IMR-90 (cell line): Measurements from ENCODE around the gene MTHFS. TPM values are rescaled to one million over a fixed set of nuclear protein-coding genes. Genes with fewer than 3 reads are reported as not detected.

Experiments
- ATAC-seq: fragments of 200-7000 bp; cut with Tn5 transposase; 2 replicates; pipeline ENCODE4 v1.9.1; 2020; ENCODE audit warnings: low read depth, mild to moderate bottlenecking, moderate library complexity
- BruUV-seq: library from RNA; stranded (reverse); fragments of 400-500 nt; replicated peaks from 2 replicates; lab custom pipeline; 2021; lab: Mats Ljungman, UMichigan
- CTCF ChIA-PET: fragments of 300-600 bp; formaldehyde crosslinking; extraction: SDS; loops from one replicate; lab custom pipeline; 2021; ENCODE audit warnings: antibody characterized with exemption; lab: Yijun Ruan, JAX
- POLR2A ChIA-PET: fragments of 300-600 bp; sonication (Branson Sonifier 250); formaldehyde crosslinking; loops from one replicate; lab custom pipeline; 2022; ENCODE audit warnings: antibody characterized with exemption; ENCODE audit not compliant: unreplicated experiment; lab: Charles Lee
- DNase-seq: peaks from one replicate; pipeline ENCODE4 v3.0.0; 2013
- H2AFZ ChIP-seq: replicated peaks from 2 replicates; pipeline ENCODE3; 2013; ENCODE audit warnings: low read length, mild to moderate bottlenecking; ENCODE audit not compliant: poor library complexity
- H2AK5ac ChIP-seq: 2 replicates; pipeline ENCODE4 v1.6.1; 2013; ENCODE audit warnings: low read depth, low read length, inconsistent platforms
- H2AK9ac ChIP-seq: replicated peaks from 2 replicates; pipeline ENCODE3; 2013; ENCODE audit warnings: mild to moderate bottlenecking, low read depth, low read length, moderate library complexity; ENCODE audit not compliant: poor library complexity
- H2BK120ac ChIP-seq: 2 replicates; pipeline ENCODE4 v1.6.1; 2013; ENCODE audit warnings: low read depth, low read length, inconsistent platforms
- H2BK15ac ChIP-seq: 3 replicates; pipeline ENCODE4 v1.6.1; 2013; ENCODE audit warnings: low read depth, low read length, inconsistent platforms
- H2BK20ac ChIP-seq: 2 replicates; pipeline ENCODE4 v1.6.1; 2013; ENCODE audit warnings: low read depth, mild to moderate bottlenecking, inconsistent platforms, low read length, moderate library complexity
- H2BK5ac ChIP-seq: 2 replicates; pipeline ENCODE4 v1.6.1; 2013; ENCODE audit warnings: mild to moderate bottlenecking, low read depth, low read length, inconsistent platforms; ENCODE audit not compliant: poor library complexity, severe bottlenecking
- H3K14ac ChIP-seq: replicated peaks from 2 replicates; pipeline ENCODE4 v1.6.1; 2013; ENCODE audit warnings: low read depth, low read length, inconsistent platforms
- H3K18ac ChIP-seq: 2 replicates; pipeline ENCODE4 v1.6.1; 2013; ENCODE audit warnings: low read depth, low read length, control low read depth
- H3K23ac ChIP-seq: 2 replicates; pipeline ENCODE4 v1.6.1; 2013; ENCODE audit warnings: low read depth, low read length, inconsistent platforms
- H3K27ac ChIP-seq: 2 replicates; pipeline ENCODE4 v1.5.1; 2013; ENCODE audit warnings: mild to moderate bottlenecking, control low read depth, low read length; ENCODE audit not compliant: insufficient read depth
- H3K27me3 ChIP-seq: 2 replicates; pipeline ENCODE4 v1.6.1; 2013; ENCODE audit warnings: low read length; ENCODE audit not compliant: control insufficient read depth, insufficient read depth
- H3K36me3 ChIP-seq: 2 replicates; pipeline ENCODE4 v1.6.1; 2013; ENCODE audit warnings: low read length, mixed read lengths; ENCODE audit not compliant: control insufficient read depth, insufficient read depth
- H3K4ac ChIP-seq: 2 replicates; pipeline ENCODE4 v1.6.1; 2013; ENCODE audit warnings: low read depth, low read length, inconsistent platforms
- H3K4me1 ChIP-seq: 2 replicates; pipeline ENCODE4 v1.6.1; 2013; ENCODE audit warnings: low read length, mixed read lengths; ENCODE audit not compliant: control insufficient read depth, insufficient read depth
- H3K4me2 ChIP-seq: 2 replicates; pipeline ENCODE4 v1.6.1; 2013; ENCODE audit warnings: low read depth, mild to moderate bottlenecking, control low read depth, low read length, moderate library complexity
- H3K4me3 ChIP-seq: 2 replicates; pipeline ENCODE4 v1.5.1; 2013; ENCODE audit warnings: low read depth, mild to moderate bottlenecking, control low read depth, low read length, moderate library complexity; ENCODE audit not compliant: insufficient read depth
- H3K56ac ChIP-seq: 2 replicates; pipeline ENCODE4 v1.6.1; 2013; ENCODE audit warnings: low read length, inconsistent platforms; ENCODE audit not compliant: insufficient read depth; ENCODE audit errors: extremely low read depth
- H3K79me1 ChIP-seq, 2 experiments: 2 replicates each; pipeline ENCODE4 v1.6.1; 2013; ENCODE audit warnings: low read length in 2 of 2, inconsistent platforms in 1 of 2, low read depth in 1 of 2
- H3K9ac ChIP-seq: 2 replicates; pipeline ENCODE4 v1.6.1; 2013; ENCODE audit warnings: low read depth, low read length, control low read depth
- H3K9me1 ChIP-seq: 2 replicates; pipeline ENCODE4 v1.6.1; 2013; ENCODE audit warnings: low read length, inconsistent platforms; ENCODE audit not compliant: insufficient read depth
- H3K9me3 ChIP-seq: 2 replicates; pipeline ENCODE4 v1.6.1; 2013; ENCODE audit warnings: low read length; ENCODE audit not compliant: control insufficient read depth, insufficient read depth
- H4K20me1 ChIP-seq: 2 replicates; pipeline ENCODE4 v1.6.1; 2013; ENCODE audit warnings: low read length, inconsistent platforms; ENCODE audit not compliant: insufficient read depth
- H4K5ac ChIP-seq: 2 replicates; pipeline ENCODE4 v1.6.1; 2013; ENCODE audit warnings: mild to moderate bottlenecking, low read depth, low read length, control low read depth
- H4K8ac ChIP-seq, 2 experiments: 2 replicates each; pipeline ENCODE4 v1.6.1; 2013; ENCODE audit warnings: low read depth in 2 of 2, low read length in 2 of 2, control low read depth in 1 of 2, inconsistent platforms in 1 of 2
- H4K91ac ChIP-seq: 2 replicates; pipeline ENCODE4 v1.6.1; 2013; ENCODE audit warnings: low read depth, low read length, inconsistent platforms; ENCODE audit not compliant: insufficient read depth
- CEBPB ChIP-seq: IDR thresholded peaks from 2 replicates; pipeline ENCODE4 v1.6.1; 2012; ENCODE audit warnings: low read depth, low read length, improper control_type of control experiment
- POLR2A ChIP-seq: IDR thresholded peaks from 2 replicates; pipeline ENCODE4 v1.6.1; 2012; ENCODE audit warnings: mild to moderate bottlenecking, low read depth, low read length
- RAD21 ChIP-seq: IDR thresholded peaks from 2 replicates; pipeline ENCODE4 v1.6.1; 2012; ENCODE audit warnings: low read length, improper control_type of control experiment
- WGBS, 2 experiments: methylation state at CpG; one replicate each; pipeline versions ENCODE4 v1.1.5 to v1.1.7; 2013; ENCODE audit warnings: missing lambda C conversion rate in 2 of 2; ENCODE audit not compliant: insufficient read length in 1 of 2; ENCODE audit errors: extremely low coverage in 2 of 2; 5-methylcytosine and 5-hydroxymethylcytosine counted together
- dilution Hi-C: fragments of 300-500 bp; cut with HindIII; formaldehyde crosslinking; loops from one replicate; pipeline ENCODE4 v1.14.3; 2018; ENCODE audit warnings: low sequenced_read_pairs; ENCODE audit not compliant: unreplicated experiment
- in situ Hi-C: fragments of 300-500 bp; cut with MboI; formaldehyde crosslinking; loops from 3 replicates; pipeline ENCODE4 v1.14.3; 2019; ENCODE audit warnings: low sequenced_read_pairs, inconsistent platforms, mixed read lengths
- intact Hi-C: fragments of 100-400 bp; cut with micrococcal nuclease; formaldehyde crosslinking; loops from 2 replicates; pipeline ENCODE4 v1.10.0; 2022
- polyA plus RNA-seq, 3 experiments: library from polyadenylated mRNA; depleted of rRNA; stranded (reverse); fragments of >200 nt; gene quantifications; 2 replicates each; pipeline ENCODE4 v1.2.3, GENCODE V29; 2012; ENCODE audit warnings: low replicate concordance in 1 of 3
- total RNA-seq: library from RNA; depleted of rRNA; stranded (reverse); fragments of >200 nt; gene quantifications from 2 replicates; pipeline ENCODE4 v1.2.3, GENCODE V29; 2012
- TF ChIP-seq, protein P1 (sequence below): fragments of 150-350 bp; IDR thresholded peaks from 2 replicates; pipeline ENCODE4 v1.6.1; 2016; ENCODE audit warnings: low read depth, mild to moderate bottlenecking, low read length, moderate library complexity, borderline replicate concordance

Gene MTHFS
- total and polyA plus RNA-seq, 2 of the 4 experiments (the other 2 are of a cell fraction), result 5.5 to 6.3 TPM

DNA sequence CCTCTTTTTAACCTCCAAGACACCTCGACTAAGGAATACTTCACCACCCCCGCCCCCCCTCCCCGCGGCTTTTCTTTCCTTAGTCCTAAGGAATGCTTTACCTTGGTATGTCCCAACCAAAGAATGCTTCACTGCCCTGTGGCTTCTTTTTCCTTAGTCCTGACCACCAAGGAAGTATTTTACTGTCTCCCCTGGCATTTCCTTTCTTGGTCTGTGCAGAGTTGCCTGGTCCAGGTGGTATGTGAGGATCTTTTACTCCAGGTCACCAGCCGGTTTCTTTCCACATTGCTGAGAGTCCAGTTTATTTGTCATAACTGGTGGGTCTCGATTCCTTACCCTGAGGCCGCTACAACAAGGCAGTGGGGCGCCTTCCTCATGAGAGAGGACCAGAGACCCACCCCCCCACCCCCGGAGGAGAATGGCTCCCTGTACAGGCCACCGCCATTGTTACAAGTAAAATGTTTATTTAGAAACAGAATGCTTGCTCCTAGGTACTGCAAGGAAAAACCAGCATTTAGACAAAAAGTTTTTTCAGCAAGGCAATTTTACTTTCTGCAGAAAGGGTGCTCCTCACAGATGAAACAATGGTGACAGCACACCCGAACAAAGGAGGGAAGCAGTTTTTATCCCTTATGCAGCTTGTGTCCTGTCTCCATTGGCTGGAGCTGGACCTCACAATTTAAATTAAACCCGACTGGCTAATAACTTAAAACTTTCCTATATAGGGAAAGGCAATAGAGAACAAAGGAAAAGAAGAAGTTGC, 23.1 kb upstream of the MTHFS start:
- H3K9me3 ChIP-seq, result peaks cover 42% of the 10 kb centered on the region
- no peak overlapping the region for H2AK5ac ChIP-seq
- H2BK20ac ChIP-seq, result no peak overlapping the region
- no peak overlapping the region for H2BK5ac ChIP-seq
- H3K27ac ChIP-seq, result no peak overlapping the region
- CTCF ChIA-PET, result no interaction called here
- H3K23ac ChIP-seq, result no peak overlapping the region
- no peak overlapping the region for H2BK15ac ChIP-seq
- in situ Hi-C loops, result no loop called here
- no peaks in the 10 kb centered on the region for H3K4me1 ChIP-seq
- H3K4me3 ChIP-seq, result no peak overlapping the region
- no peak overlapping the region for H3K14ac ChIP-seq
- TF ChIP-seq, protein P1, sequence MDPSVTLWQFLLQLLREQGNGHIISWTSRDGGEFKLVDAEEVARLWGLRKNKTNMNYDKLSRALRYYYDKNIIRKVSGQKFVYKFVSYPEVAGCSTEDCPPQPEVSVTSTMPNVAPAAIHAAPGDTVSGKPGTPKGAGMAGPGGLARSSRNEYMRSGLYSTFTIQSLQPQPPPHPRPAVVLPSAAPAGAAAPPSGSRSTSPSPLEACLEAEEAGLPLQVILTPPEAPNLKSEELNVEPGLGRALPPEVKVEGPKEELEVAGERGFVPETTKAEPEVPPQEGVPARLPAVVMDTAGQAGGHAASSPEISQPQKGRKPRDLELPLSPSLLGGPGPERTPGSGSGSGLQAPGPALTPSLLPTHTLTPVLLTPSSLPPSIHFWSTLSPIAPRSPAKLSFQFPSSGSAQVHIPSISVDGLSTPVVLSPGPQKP, result no peak
- no peak for TF ChIP-seq CEBPB
- no peak for TF ChIP-seq RAD21
- TF ChIP-seq POLR2A, result no peak
- H3K27me3 ChIP-seq, result no peaks in the 10 kb centered on the region
- H2BK120ac ChIP-seq, result no peak overlapping the region
- H4K5ac ChIP-seq, result no peak overlapping the region
- peaks cover 15 to 32% of the 10 kb centered on the region in 2 experiments for H3K79me1 ChIP-seq
- H3K9me1 ChIP-seq, result no peaks in the 10 kb centered on the region
- H3K9ac ChIP-seq, result no peak overlapping the region
- DNase-seq (no peak), ATAC-seq (no peak)
- no peak overlapping the region for H4K91ac ChIP-seq
- no peak overlapping the region for H4K8ac ChIP-seq
- peaks cover 17% of the 10 kb centered on the region for H3K36me3 ChIP-seq
- no peak overlapping the region for H3K4ac ChIP-seq
- no peak overlapping the region for H2AFZ ChIP-seq
- POLR2A ChIA-PET, result no interaction called here
- no peak overlapping the region for H3K4me2 ChIP-seq
- 0 out of 2 replicates have a peak, but pooled peaks cover 3% of the 10 kb centered on the region for H4K20me1 ChIP-seq
- H3K56ac ChIP-seq, result no peak overlapping the region
- BruUV-seq, result no TSS peak
- no peak overlapping the region for H2AK9ac ChIP-seq
- dilution Hi-C loops, result no loop called here
- WGBS, 2 experiments, result no CpG with 5 or more reads among the region's 12 CpGs
- no peak overlapping the region for H3K18ac ChIP-seq
- intact Hi-C loops, result loop anchor here (5.0 to 10.0 kb wide), 2 partner anchors 57 to 255 kb away; no protein-coding TSS in a partner anchor
